GM10266 (cell line): ENCODE measurements around the gene TNS3.

Source experiments
- DNase-seq: peaks from one replicate; pipeline ENCODE4 v3.0.0; 2012; ENCODE audit errors: extremely low spot score
- CTCF ChIP-seq: IDR thresholded peaks from 2 replicates; pipeline ENCODE4 v1.5.1; 2012; ENCODE audit warnings: mild to moderate bottlenecking, low read depth; ENCODE audit not compliant: control insufficient read depth, insufficient read depth; ENCODE audit errors: missing control alignments

Gene TNS3

GRCh38 chr7:47583739-47584535 lies 2.0 kb upstream of the TNS3 start:
- no peak for TF ChIP-seq CTCF
- no peak for DNase-seq

GRCh38 chr7:47582764-47583738 lies 1.1 kb upstream of the TNS3 start:
- DNase-seq, result no peak
- TF ChIP-seq CTCF, result no peak

- no peak for DNase-seq
- TF ChIP-seq CTCF, result no peak
These were observed 490 bp downstream of the TNS3 start for GRCh38 chr7:47581438-47581803.

GRCh38 chr7:47580811-47581331 lies 1.0 kb downstream of the TNS3 start:
- TF ChIP-seq CTCF, result no peak
- DNase-seq, result no peak

- no peak for DNase-seq
- TF ChIP-seq CTCF, result no peak
These were observed 1.7 kb downstream of the TNS3 start for GRCh38 chr7:47580175-47580706.

- no peak for DNase-seq
- TF ChIP-seq CTCF, result no peak
These were observed 2.5 kb downstream of the TNS3 start for GRCh38 chr7:47579458-47579857.
